Activated CD4-positive, alpha-beta T cell treated with anti-CD3 and anti-CD28 coated beads for 1 hour (primary cell): ENCODE data around the gene USP9Y.
"Not testable (repeated sequence)": the region's sequence is repeated elsewhere in the genome, so short reads cannot be mapped to it uniquely, and the experiment has no call there.

Experiments used
- DNase-seq: peaks from one replicate; pipeline ENCODE4 v3.0.0-alpha.2; 2020

USP9Y gene, protein sequence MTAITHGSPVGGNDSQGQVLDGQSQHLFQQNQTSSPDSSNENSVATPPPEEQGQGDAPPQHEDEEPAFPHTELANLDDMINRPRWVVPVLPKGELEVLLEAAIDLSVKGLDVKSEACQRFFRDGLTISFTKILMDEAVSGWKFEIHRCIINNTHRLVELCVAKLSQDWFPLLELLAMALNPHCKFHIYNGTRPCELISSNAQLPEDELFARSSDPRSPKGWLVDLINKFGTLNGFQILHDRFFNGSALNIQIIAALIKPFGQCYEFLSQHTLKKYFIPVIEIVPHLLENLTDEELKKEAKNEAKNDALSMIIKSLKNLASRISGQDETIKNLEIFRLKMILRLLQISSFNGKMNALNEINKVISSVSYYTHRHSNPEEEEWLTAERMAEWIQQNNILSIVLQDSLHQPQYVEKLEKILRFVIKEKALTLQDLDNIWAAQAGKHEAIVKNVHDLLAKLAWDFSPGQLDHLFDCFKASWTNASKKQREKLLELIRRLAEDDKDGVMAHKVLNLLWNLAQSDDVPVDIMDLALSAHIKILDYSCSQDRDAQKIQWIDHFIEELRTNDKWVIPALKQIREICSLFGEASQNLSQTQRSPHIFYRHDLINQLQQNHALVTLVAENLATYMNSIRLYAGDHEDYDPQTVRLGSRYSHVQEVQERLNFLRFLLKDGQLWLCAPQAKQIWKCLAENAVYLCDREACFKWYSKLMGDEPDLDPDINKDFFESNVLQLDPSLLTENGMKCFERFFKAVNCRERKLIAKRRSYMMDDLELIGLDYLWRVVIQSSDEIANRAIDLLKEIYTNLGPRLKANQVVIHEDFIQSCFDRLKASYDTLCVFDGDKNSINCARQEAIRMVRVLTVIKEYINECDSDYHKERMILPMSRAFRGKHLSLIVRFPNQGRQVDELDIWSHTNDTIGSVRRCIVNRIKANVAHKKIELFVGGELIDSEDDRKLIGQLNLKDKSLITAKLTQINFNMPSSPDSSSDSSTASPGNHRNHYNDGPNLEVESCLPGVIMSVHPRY (N-terminal part only)

DNA sequence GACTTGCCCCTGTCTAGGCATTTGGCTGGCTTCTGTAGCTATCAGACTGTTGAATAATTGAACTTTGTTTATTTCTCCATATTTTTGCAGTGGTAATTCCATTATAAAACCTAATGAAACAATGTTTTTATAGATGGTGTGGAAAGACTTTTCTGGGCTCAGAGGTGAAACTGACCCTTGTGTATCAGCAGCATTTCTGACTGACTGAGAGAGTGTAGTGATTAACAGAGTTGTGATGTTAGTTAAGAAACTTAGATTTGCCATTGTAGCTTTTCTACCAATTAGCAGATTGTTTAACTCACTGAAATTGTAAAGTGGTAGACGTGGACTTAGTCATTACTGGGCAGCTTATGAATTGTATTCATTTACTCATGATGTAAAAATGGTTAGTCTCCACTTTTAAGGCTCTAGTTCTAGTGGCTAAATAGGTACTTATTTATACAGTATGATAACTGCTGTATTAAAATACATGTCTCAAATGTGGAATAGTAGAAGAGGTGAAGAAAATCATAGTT lies at the start of gene USP9Y:
USP9Y (plus strand) TSS at position 51 of the 515 bp plus-strand sequence. CDS start 8,217 bp downstream, outside the sequence.
- DNase-seq = no peak

DNA sequence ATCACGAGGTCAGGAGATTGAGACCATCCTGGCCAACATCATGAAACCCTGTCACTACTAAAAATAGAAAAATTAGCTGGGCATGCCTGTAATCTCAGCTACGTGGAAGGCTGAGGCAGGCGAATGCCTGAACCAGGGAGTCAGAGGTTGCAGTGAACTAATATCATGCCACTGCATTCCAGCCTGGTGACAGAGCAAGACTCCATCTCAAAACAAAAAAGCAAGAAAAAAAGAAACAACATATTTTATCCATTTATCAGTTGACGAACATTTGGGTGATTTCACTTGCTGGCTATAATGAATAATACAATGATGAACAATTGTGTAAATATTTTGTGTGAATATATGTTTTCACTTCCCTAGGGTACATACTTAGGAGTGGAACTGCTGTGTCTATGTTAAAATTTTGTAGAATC lies 49.4 kb upstream of the USP9Y start:
- DNase-seq = no peak

DNA sequence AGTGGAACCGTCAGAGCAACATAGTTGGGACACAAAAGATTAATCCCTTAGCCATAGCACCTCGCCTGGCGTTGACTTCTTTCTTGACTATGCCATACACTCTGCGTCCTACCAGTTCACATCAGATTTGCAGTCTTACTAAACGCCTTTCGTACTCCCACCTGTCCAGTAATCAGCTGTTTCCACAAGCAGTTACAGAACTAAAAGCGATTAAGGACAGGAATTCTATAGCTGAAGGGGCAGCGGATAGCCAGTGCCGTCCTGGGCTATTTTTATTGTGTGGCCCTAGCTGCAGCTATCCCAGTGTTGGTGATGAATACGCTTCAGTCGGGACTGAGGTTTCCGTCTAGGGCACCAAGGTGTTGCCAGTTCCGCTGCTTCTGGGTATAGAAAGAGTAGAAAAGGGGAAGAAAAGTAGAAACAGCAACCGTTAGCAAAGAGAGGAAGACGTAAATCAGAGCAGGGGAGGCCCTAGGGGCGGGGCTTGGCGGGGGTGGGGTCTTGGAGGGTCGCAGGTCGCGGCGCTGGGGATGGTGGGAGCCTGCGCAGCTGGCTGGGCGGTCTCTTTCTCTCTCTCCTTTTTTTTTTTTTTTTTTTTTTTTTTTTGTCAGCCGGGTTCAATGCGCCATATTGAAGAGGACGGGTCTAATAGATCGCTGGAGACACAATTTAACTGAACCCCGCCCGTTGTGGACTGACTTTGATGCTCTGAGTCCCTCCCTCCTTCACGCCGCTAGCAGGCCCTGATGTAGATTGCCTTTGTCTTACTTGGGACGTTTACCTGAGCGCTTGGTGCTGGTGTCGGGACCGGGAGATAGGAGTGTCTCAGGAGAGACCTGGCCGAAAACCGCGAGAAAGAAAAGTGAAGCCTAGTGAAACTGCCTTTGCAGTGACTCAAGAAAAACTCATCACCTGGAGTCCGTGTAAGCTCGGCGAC lies 39.0 kb upstream of the USP9Y start:
- peak; percentile 69 for DNase-seq

DNA sequence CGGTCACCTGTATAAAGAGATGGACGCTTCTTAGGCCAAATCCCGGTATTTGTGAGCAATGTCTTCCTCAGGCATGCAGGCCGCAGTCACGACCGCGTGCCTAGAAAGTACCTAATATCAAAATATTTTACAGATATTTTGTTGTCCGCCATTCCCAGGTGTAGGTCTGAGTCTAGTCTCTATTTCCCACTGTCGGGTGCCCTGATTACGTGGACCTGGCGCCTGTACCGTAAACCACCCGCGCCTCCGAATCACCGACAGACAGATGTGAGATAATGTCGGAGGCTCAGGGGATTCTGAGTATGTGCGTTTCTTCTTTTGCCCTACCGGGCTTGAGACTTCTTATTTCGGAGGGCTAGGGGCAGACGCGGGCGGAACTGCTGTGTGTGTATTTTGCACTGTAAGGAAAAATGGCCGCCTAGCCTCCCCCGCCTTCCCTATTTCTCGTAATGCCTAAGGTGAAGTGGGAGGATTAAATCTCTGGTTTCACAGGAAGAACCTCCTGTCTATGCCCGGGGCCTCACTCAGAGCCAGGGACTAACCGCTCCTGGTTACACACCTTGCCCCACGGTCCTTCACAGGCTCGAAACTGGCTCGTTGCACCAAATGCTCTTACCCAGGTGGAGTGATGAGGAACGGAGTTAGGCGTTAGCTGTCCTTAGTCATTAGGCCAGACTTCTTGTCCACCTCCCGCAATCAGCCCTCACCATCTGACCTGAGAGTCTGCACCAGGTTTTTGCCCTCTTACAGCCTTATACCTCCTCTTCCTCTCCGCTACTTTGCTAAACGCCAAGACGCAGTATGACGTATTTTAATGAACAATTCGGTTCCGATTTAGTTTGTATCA lies 38.1 kb upstream of the USP9Y start:
- DNase-seq = peak; percentile 9

DNA sequence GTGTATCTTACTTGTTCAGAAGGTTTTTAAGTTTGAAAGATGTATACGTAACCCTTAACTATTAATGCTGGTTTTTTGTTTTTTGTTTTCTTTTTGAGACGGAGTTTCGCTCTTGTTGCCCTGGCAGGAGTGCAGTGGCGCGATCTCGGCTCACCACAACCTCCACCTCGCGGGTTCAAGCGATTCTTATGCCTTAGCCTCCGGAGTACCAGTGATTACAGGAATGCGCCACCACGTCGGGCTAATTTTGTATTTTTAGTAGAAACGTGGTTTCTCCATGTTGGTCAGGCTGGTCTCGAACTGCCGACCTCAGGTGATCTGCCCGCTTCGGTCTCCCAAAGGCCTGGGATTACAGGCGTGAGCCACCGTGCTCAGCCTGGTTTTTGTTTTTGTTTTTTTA lies 37.2 kb upstream of the USP9Y start:
- DNase-seq = not testable (repeated sequence)

DNA sequence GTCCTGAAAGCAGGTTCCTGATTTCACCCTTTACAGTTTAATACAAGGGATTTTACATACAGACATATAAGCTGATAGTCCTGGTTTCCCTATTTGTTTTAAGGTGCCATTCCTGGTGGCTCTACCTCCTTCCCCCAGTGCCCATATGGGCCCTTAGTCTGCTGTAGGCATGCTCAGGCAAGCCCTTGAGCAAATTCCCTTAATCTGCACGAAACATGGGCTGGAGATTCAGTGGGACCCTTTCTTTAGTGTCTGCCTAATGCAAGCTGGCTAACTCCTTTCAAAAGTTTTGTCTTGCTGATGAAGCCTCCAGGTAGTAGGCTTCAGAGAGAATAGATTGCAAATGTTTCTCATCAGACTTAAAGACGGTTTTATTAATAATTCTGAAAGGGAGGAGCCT lies 22.9 kb upstream of the USP9Y start:
- DNase-seq = no peak

DNA sequence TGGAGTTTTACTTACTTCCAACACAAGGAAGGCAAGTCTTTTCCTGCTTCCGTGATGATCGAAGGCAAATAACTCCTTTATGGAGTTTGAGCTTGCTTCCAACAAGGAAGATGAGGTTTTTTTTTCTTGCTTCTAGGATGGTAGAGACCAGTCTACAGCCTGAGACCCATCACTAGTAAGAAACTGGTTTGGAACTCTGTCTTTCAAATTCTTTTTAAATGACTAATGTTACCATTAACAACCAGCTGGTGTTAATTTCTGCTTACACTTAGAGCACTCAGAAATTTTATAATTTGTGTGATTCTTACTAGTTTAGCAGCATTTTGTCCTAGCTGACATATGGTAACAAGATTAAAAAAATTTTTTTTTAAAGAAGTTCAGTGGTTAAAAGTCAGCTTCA lies 19.5 kb upstream of the USP9Y start:
- DNase-seq = no peak

DNA sequence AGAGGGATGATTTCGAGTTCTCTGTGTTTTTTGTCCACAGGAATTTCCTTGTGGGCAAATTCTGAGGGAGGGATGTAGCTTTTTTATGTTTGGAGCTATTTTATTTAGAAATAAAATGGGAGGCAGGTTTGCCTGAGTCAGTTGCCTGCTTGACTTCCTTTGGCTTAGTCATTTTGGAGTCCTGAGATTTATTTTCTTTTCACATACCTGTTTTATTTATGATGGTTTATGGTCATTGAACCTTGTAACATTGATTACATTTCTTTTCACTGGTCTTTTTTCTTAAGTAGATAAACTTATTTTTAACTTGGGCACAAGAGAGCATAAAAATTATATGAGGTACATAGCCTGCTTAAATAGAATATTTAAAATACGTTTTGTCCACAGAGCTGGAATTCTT lies 12.7 kb upstream of the USP9Y start:
- no peak for DNase-seq

DNA sequence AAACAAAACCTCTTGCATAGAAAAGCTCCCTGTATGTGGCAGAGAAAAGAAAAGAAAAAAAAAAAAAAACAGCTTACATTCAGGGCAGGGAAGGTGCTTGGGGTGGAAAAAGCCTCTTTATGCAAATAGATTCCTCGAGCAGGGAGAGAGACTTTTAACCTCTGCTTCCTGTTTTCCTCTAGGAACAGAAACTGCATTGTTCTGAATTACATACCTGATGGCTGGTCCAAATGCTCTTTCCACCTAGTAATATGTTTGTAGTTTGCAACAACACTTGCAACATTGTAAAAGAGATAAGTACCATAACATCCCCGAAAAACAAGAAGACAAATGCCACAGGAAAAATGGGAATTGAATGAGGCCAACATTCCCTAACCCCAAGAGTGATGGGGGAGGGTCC lies 944 bp upstream of the USP9Y start:
- DNase-seq = no peak

DNA sequence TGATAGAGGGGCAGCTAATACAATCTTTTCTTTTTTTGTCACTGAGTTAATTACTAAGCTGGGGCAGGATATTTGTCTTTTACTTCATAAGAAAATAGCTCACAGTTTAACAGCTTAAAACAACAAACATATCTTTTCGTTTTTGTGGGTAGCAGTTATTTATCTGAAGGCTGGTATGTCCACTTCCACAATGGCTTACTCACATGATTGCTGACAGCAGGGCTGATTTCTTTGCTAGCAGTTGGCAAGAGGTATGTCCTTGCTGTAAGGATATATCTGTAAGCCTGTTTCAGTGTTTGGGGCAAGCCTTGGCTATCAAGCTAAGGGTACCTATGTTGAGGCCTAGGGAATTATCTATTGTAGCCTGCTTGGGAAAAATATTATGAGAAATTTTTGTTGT lies 1.1 kb downstream of the USP9Y start:
- no peak for DNase-seq

DNA sequence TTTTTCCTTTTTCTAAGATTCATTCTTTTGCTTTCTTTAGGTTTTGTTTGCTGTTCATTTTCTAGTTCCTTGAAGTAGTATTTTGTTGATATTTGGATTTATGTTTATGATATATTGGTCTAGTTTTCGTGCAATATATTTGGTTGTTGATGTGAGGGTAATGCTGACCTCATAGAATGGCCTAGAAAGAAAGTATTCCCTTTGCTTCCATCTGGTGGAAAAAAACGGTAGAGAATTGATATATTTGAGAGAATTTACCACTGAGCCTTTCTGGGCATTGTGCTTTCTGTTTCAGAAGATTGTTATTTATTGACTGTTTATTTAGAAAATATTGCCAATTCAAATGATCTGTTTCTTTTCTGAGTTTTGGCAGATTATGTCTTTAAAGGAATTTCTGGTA lies 9.4 kb downstream of the USP9Y start:
- DNase-seq = no peak

DNA sequence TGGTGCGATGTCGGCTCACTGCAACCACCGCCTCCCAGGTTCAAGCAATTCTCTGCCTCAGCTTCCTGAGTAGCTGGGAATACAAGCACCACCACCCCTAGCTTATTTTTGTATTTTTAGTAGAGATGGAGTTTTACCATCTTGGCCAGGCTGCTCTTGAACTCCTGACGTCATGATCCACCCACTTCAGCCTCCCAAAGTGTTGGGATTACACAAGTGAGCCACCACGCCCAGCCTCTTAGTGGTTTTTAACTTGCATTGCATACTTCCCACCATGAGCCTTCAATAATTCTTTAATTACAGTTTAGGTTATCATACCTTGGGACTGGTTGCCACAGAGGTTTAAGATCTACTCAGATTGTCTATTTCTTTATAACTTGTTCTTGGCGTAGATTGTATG lies 14.3 kb downstream of the USP9Y start:
- DNase-seq = no peak

DNA sequence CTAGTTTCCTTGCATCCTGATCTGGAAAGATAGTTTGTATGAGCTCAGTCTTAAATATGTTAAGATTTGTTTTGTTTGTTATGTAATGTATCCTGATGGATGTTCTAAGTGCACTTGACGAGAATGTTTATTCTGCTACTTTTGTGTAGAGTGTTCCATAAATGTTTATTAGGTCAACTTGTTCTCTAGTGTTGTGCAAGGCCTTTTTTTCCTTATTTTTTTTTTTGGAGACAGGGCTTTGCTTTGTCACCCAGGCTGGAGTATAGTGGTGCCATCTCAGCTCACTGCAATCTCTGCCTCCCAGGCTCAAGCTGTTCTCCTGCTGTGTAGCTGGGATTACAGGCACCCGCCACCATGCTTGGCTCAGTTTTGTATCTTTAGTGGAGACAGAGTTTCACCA lies 28.7 kb downstream of the USP9Y start:
- DNase-seq = no peak

DNA sequence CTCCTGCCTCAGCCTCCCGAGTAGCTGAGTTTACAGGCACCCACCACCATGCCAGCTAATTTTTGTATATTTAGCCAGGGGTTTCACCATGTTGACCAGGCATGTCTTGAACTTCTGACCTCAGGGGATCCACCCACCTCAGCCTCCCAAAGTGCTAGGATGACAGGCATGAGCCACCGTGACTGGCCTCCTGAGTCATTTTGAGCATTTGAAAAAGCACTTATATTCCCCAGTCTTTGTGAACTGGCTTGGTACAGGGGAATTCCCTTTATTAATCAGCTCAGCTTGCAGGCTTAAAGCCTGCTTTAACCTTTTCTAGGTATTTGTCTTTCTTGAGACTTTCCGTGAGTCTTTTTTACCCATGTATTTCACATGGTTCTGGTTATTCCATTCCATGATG lies 32.6 kb downstream of the USP9Y start:
- DNase-seq = no peak

DNA sequence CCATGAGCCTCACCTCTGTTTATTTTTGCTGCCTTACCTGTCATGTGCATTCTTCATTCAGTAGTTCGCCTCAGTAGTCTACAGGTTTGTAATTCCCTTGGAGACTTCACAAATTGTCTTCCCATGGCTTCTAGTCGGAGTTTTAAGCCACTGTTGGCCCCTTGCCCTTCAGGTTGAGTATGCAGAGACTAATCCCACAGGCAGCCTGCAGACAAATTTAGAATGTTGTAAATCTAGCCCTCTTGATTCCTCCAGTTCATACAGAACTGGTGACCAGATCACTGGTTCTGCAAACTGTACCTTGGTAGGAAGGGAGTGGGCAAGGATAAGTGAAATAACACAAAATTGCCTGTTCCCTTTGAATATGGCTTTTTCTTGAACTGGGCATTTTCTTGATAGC lies 33.0 kb downstream of the USP9Y start:
- DNase-seq = no peak

DNA sequence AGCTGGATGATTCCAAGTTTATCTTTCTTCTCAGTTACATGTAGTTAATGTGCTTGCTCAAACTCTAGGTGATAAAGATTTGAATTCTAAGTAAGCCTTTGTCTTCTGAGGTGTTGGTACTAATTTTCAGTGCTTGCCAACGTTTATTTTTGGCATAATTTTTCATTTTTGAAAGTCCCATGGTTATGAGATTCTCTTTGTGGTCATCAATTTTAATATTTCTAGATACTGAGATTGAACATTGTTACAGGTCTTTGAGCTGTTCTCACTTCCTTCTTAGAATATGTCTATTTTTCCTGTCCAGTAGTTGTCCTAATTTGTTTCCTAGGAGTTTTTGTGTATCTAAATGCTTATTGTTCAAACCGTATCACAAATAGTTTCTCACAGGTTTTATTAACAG lies 40.4 kb downstream of the USP9Y start:
- DNase-seq = no peak

DNA sequence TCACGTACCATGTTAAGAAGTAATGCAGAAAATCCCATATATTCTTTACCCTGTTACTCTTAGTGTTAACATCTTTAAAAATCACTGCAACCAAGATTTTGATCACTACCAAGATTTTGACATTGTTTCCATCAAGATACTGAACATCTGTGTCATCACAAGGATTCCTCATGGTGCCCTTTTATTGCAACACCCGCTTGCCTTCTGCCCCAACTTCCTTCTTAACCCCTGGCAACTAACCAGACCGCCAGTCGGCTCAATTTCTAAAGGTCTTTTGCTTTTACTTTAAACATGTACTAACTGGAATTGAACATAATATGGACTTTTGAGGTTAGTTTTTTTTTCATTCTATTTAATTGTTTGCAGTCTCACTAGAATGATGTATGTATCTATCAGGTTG lies 41.7 kb downstream of the USP9Y start:
- DNase-seq = no peak

DNA sequence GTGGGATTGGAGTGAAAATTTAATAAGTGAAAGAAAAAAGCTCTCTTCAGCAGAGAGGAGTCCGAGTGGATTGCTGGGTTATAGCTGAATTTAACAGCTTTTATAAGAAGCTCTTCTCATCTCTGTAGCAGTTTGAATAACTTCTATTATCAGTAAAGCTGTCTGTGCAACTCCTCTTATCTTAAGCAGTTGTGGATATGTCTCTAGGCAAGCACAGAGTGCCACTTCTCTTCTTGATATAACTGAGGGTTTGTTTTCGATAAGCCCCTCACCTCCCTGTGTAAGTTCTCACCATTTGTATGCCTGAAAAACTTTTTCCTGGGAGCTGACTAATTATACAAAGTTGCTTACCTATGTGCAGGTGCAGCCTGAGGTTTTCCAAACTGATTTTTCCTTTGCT lies 43.1 kb downstream of the USP9Y start:
- no peak for DNase-seq

DNA sequence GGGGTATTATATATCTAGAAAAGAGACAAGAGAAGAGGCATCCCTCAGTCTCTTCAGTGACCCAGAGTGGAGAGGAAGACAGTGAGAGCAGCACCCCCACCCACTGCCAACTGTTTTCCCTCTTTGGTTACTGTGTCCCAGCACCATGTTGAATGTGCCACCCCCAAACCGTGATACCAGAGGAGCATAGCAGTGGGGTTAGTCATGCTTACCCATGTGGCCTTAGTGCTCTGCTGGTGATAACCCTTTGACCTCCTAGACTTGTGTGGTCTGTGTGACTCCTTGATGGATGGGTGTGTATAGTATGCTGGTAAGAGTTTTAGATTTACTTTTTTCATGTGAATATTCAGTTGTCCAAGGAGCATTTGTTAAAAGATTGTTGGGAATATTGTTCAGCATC lies 48.3 kb downstream of the USP9Y start:
- DNase-seq = no peak

DNA sequence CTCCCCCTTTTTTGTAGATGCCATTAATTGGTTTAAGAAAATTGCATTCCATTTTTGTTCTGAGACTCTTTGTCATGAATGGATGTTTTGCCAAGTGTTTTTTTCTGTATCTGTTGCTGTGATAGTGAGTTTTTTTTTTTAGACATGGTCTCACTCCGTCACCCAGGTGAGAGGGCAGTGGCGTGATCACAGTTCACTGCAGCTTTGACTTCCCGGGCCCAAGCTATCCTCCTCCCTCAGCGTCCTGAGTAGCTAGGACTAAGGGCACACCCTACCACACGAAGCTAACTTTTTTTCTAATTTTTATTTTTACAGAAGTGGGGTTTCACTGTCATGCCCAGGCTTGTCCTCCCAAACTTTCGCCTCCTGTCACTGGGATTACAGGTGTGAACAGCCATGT lies 51.8 kb downstream of the USP9Y start:
- DNase-seq = no peak

DNA sequence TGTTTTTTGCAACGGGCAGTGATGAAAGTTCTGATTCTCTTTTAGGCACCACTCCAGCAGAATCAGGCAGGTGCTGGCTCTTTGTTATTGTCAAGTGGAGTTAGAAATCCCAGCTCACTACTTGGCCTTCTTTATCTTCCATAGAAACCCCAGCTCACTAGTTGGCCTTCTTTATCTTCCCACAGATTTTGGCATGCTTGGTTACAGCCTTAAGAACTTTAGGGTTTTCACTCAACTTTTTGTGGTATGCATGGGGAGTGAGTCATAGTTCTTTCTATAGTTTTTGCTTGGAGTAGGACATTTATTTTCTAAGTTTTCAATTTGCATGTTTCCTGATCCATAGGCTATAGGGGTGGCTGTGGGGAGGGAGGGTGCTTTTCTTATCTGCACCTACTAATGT lies 55.0 kb downstream of the USP9Y start:
- DNase-seq = no peak

DNA sequence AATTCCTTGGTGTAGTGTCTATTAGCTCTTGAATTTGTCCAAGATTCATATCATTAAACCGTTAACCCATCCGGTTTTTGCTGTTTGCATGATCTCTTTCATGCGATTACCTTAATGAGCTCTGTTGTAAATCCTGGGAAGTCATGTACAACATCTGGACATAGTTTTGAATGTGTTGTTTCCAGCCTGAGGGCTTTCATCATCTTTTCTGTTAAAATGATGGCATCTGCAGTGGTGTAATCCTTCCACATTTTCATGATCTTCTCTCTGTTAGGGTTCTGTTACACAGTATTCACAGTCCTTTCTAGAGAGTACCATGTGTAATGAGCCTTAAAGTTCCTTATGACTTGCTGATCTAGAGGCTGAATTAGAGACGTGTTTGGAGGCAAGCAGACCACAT lies 64.9 kb downstream of the USP9Y start:
- no peak for DNase-seq
